ENCODE measurements around the gene MXRA8. TPM values are rescaled to one million over a fixed set of nuclear protein-coding genes. Genes with fewer than 3 reads are reported as not detected.

Gene MXRA8
- total and polyA plus RNA-seq, 2 donors (not counting 3 experiments of a cell fraction or from before 2014, with no cell fraction given), result 0.82 to 1.9 TPM

GRCh38 chr1:1345860-1346500 lies 12.4 kb downstream of the MXRA8 start:
- intact Hi-C loops (cut with micrococcal nuclease), result no loop called here
- CTCF ChIA-PET, result interaction anchor here (0.6 to 2.0 kb wide), 3 partner anchors 26 to 123 kb away, joined by 3 to 6 read pairs (median 4); no protein-coding TSS in a partner anchor

GRCh38 chr1:1345384-1345783 lies 13.0 kb downstream of the MXRA8 start:
- no peak overlapping the region for H3K4me2 ChIP-seq (ENCODE audit: insufficient read depth, low read length)
- H4K20me1 ChIP-seq (replicated peaks; ENCODE audit: control insufficient read depth, extremely low read depth, insufficient read depth, low read length), result no peaks in the 10 kb centered on the region

More at GRCh38 chr1:1345860-1346500, 12.4 kb downstream of the MXRA8 start:
- Histone ChIP-seq H3K4me2 (ENCODE audit: insufficient read depth, low read length) (no peak overlapping the region), H3K27ac (ENCODE audit: insufficient read depth, low read depth, low read length) (no peak overlapping the region), H3K9me1 (replicated peaks; ENCODE audit: control insufficient read depth, extremely low read depth, insufficient read depth, low read length) (no peaks in the 10 kb centered on the region), H3K4me3 (replicated peaks in 1 of 3; ENCODE audit: insufficient read depth in 1 of 3, low read depth in 1 of 3, low read length in 3 of 3) (no peak overlapping the region), H3K4me1 (ENCODE audit: control insufficient read depth, extremely low read depth, insufficient read depth, low read length) (peaks cover 10% of the 10 kb centered on the region), H3K9ac (replicated peaks; ENCODE audit: extremely low read depth, insufficient read depth, low read length) (no peak overlapping the region), H3K79me2 (ENCODE audit: control insufficient read depth, insufficient read depth, low read length) (peaks cover 33% of the 10 kb centered on the region), H3K36me3 (ENCODE audit: control insufficient read depth in 2 of 2, extremely low read depth in 1 of 2, insufficient read depth in 2 of 2, low read length in 2 of 2) (peaks cover 0 to 5% of the 10 kb centered on the region in 2 experiments), H2AFZ (ENCODE audit: low read depth, low read length) (no peak overlapping the region), H3K9me3 (replicated peaks; ENCODE audit: control insufficient read depth, insufficient read depth, low read length) (no peaks in the 10 kb centered on the region), H3K27me3 (ENCODE audit: control insufficient read depth in 2 of 2, insufficient read depth in 2 of 2, low read length in 2 of 2) (no peaks in the 10 kb centered on the region), H4K20me1 (replicated peaks; ENCODE audit: control insufficient read depth, extremely low read depth, insufficient read depth, low read length) (no peaks in the 10 kb centered on the region)
- BruUV-seq (replicated peaks), result no TSS peak
- dilution Hi-C loops (cut with MboI; ENCODE audit: extremely low pct_ligation_motif_present, low sequenced_read_pairs), result no loop called here
- POLR2A ChIA-PET, result no interaction called here
- no peak for TF ChIP-seq FOS (IDR thresholded peaks at IDR 0.05; ENCODE audit: borderline replicate concordance, insufficient read depth, low read length)
- TF ChIP-seq, protein P1, sequence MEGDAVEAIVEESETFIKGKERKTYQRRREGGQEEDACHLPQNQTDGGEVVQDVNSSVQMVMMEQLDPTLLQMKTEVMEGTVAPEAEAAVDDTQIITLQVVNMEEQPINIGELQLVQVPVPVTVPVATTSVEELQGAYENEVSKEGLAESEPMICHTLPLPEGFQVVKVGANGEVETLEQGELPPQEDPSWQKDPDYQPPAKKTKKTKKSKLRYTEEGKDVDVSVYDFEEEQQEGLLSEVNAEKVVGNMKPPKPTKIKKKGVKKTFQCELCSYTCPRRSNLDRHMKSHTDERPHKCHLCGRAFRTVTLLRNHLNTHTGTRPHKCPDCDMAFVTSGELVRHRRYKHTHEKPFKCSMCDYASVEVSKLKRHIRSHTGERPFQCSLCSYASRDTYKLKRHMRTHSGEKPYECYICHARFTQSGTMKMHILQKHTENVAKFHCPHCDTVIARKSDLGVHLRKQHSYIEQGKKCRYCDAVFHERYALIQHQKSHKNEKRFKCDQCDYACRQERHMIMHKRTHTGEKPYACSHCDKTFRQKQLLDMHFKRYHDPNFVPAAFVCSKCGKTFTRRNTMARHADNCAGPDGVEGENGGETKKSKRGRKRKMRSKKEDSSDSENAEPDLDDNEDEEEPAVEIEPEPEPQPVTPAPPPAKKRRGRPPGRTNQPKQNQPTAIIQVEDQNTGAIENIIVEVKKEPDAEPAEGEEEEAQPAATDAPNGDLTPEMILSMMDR (IDR thresholded peaks at IDR 0.05; ENCODE audit: extremely low read depth in 1 of 2, insufficient read depth in 1 of 2, low read depth in 1 of 2, low read length in 2 of 2), result no peak
- no peak for TF ChIP-seq POLR2AphosphoS5 (IDR thresholded peaks at IDR 0.05; ENCODE audit: insufficient read depth, low read depth, low read length)
- no peak for TF ChIP-seq GATA2 (IDR thresholded peaks at IDR 0.05; ENCODE audit: insufficient read depth, insufficient read length, low read depth, low read length)
- no peak for TF ChIP-seq POLR2A (IDR thresholded peaks at IDR 0.05; ENCODE audit: low read depth, low read length)
- no peak for DNase-seq (ENCODE audit: low read depth, low spot score)
- no peak for FAIRE-seq

More at GRCh38 chr1:1345384-1345783, 13.0 kb downstream of the MXRA8 start:
- no peaks in the 10 kb centered on the region for H3K27me3 ChIP-seq (ENCODE audit: control insufficient read depth in 2 of 2, insufficient read depth in 2 of 2, low read length in 2 of 2)
- no peak overlapping the region for H3K4me3 ChIP-seq (replicated peaks in 1 of 3; ENCODE audit: insufficient read depth in 1 of 3, low read depth in 1 of 3, low read length in 3 of 3)
- H3K36me3 ChIP-seq (ENCODE audit: control insufficient read depth in 2 of 2, extremely low read depth in 1 of 2, insufficient read depth in 2 of 2, low read length in 2 of 2), result peaks cover 0 to 7% of the 10 kb centered on the region in 2 experiments
- FAIRE-seq (no peak), DNase-seq (ENCODE audit: low read depth, low spot score) (no peak)
- no peaks in the 10 kb centered on the region for H3K9me1 ChIP-seq (replicated peaks; ENCODE audit: control insufficient read depth, extremely low read depth, insufficient read depth, low read length)
- TF ChIP-seq MYC (IDR thresholded peaks at IDR 0.05; ENCODE audit: low read depth, low read length) (no peak), MAX (IDR thresholded peaks at IDR 0.05; ENCODE audit: insufficient read depth, insufficient read length) (no peak), POLR2A (IDR thresholded peaks at IDR 0.05; ENCODE audit: low read depth, low read length) (no peak), JUN (IDR thresholded peaks at IDR 0.05; ENCODE audit: borderline replicate concordance, insufficient read depth, insufficient read length, low read depth) (no peak), EZH2 (IDR thresholded peaks at IDR 0.05; ENCODE audit: borderline replicate concordance, low read depth, low read length, severe bottlenecking) (no peak), FOS (IDR thresholded peaks at IDR 0.05; ENCODE audit: borderline replicate concordance, insufficient read depth, low read length) (no peak), POLR2AphosphoS5 (IDR thresholded peaks at IDR 0.05; ENCODE audit: insufficient read depth, low read depth, low read length) (no peak)
- TF ChIP-seq, protein P1 (IDR thresholded peaks at IDR 0.05; ENCODE audit: extremely low read depth in 1 of 2, insufficient read depth in 1 of 2, low read depth in 1 of 2, low read length in 2 of 2), result no peak
- H3K9me3 ChIP-seq (replicated peaks; ENCODE audit: control insufficient read depth, insufficient read depth, low read length), result no peaks in the 10 kb centered on the region
- BruUV-seq (replicated peaks), result no TSS peak
- H3K27ac ChIP-seq (ENCODE audit: insufficient read depth, low read depth, low read length), result no peak overlapping the region
- H3K4me1 ChIP-seq (ENCODE audit: control insufficient read depth, extremely low read depth, insufficient read depth, low read length), result peaks cover 10% of the 10 kb centered on the region
- no peak overlapping the region for H2AFZ ChIP-seq (ENCODE audit: low read depth, low read length)
- dilution Hi-C loops (cut with MboI; ENCODE audit: extremely low pct_ligation_motif_present, low sequenced_read_pairs), result no loop called here
- peaks cover 33% of the 10 kb centered on the region for H3K79me2 ChIP-seq (ENCODE audit: control insufficient read depth, insufficient read depth, low read length)
- ChIA-PET CTCF (interaction anchor here (2.0 kb wide), 1 partner anchor 27 kb away, joined by 6 read pairs; no protein-coding TSS in a partner anchor), POLR2A (no interaction called here)
- H3K9ac ChIP-seq (replicated peaks; ENCODE audit: extremely low read depth, insufficient read depth, low read length), result no peak overlapping the region
- intact Hi-C loops (cut with micrococcal nuclease), result no loop called here

All from endothelial cell of umbilical vein (primary cell).